ENCODE data around the gene IFITM5. TPM values are rescaled to one million over a fixed set of nuclear protein-coding genes. Genes with fewer than 3 reads are reported as not detected.
"Not testable (repeated sequence)": the region's sequence is repeated elsewhere in the genome, so short reads cannot be mapped to it uniquely, and the experiment has no call there.

Gene IFITM5
- total RNA-seq, 3 donors from 2014 or later = not detected

DNA sequence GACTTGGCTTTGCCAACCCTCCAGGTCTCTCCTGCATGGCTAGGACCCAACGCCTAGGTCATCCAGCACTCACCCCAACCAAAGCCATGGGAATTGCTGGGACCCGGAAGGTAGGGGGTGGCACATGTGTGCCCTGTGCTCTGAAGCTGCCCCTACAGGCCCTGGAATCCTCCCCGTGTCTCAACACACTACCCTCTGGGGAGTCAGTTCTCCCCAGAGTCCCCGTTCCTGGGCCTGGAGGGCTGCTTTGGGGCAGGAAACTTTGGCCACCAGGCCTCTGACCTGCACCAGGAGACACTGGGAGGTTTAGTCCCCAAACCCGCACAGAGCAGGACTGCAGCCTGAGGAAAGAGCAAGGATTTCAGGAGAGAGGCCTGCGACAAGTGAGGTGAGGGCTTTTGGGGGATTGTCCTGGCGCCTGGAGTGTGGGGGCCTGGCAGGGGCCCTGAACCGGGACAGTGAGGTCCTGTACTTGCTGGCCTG is 14.0 kb upstream of the IFITM5 start:
- H3K9me3 ChIP-seq = no peaks in the 10 kb centered on the region
- no peaks in the 10 kb centered on the region for H3K36me3 ChIP-seq
- peak overlapping the region; percentile 84 to 93 for H3K27ac ChIP-seq
- peaks cover 9 to 20% of the 10 kb centered on the region in 2 donors for H3K4me1 ChIP-seq
- intact Hi-C loops (cut with DNase I; ENCODE audit: low total_unique reads) = no loop called here
- peak overlapping the region; percentile 52 to 88 (median 60) for H3K4me3 ChIP-seq
- no peak for DNase-seq (ENCODE audit: low spot score in 2 of 2)
- TF ChIP-seq POLR2A (IDR thresholded peaks at IDR 0.05) (no peak), CTCF (IDR thresholded peaks at IDR 0.05) (no peak), POLR2AphosphoS5 (IDR thresholded peaks at IDR 0.05) (no peak)
- no peaks in the 10 kb centered on the region for H3K27me3 ChIP-seq

DNA sequence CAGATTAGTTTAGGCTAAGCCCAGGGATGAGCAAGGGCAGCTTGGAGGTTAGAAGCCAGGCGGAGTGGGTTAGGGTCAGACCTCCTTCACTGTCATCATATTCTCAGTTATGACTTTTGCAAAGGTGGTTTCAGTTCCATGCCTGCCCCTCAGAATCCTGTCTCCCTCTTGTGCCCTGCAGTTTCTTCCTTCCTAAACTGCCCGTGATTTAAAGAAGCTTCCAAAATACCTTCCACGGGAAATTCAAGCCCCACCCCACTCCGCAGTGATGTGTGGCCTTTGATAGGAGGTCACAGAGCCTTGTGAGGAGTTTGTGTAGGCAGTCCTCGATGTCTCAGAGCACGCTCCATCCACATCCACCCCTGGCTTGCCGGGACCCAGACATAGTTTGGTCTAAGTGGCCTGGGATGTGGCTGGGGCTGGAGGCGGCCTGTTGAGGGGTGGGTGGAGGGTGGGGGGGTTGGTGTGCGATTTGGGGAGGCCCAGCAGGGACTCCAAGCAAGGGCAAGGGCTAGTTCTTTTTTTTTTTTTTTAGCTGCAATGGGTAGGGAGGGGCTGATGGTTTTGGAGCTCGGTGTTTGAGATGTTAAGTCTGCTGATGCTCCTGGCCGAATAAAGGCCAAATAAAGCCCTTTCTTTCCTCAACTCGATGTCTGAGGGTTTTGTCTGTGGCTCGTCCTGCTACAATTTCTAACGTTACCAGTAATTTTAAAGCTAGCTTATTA is 12.9 kb upstream of the IFITM5 start:
- Histone ChIP-seq H3K27ac (peak overlapping the region; percentile 84 to 93), H3K4me1 (peaks cover 9 to 20% of the 10 kb centered on the region in 2 donors), H3K4me3 (peak overlapping the region; percentile 4 to 88 (median 41)), H3K27me3 (no peaks in the 10 kb centered on the region), H3K36me3 (no peaks in the 10 kb centered on the region), H3K9me3 (no peaks in the 10 kb centered on the region)
- no peak for TF ChIP-seq CTCF (IDR thresholded peaks at IDR 0.05)
- no peak for TF ChIP-seq POLR2AphosphoS5 (IDR thresholded peaks at IDR 0.05)
- no peak for TF ChIP-seq POLR2A (IDR thresholded peaks at IDR 0.05)
- intact Hi-C loops (cut with DNase I; ENCODE audit: low total_unique reads) = no loop called here
- no peak for DNase-seq (ENCODE audit: low spot score in 2 of 2)

DNA sequence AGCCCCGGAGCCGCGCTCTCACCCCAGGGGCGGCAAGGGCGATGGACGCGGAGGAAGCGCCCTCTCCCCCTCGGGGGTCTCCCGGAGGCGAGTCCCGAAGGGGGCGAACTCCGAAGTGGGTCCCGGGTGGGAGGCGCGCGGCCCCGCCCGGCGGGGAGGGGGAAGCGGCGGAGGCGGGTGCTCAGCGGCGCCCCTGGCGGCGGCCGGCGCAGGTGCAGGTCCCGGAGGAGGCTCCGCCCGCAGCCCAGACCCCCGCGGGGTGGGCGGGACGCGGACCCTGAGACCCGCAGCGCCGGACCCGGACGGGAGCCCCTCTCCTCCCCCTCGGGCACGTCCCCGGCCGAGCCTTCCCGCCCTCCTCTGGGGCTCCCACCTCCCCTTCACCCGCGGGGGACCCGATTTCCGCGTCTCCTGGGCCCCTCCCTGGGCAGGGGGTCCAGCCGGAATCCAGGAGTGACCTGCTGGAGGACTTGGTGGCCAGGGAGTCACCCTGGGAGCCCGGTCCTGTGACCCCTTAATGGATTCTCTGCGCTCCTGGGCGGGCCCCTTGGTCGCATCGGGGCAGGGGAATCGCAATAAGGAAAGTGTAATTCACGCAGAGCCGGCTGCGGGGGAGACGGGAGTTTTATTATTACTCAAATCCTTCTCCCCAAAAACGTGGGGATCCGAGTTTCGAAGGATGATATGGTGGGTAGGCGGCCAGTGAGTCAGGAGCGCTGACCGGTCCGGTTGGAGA is 11.9 kb upstream of the IFITM5 start:
- peak overlapping the region; percentile 84 to 93 for H3K27ac ChIP-seq

GRCh38 chr11:309979-310572 is 10.8 kb upstream of the IFITM5 start:
- intact Hi-C loops (cut with DNase I; ENCODE audit: low total_unique reads) = loop anchor here (10.0 kb wide), 1 partner anchor 145 kb away; the partner anchor contains the start of gene PTDSS2
- Histone ChIP-seq H3K4me3 (peak overlapping the region; percentile 51 to 81 (median 57)), H3K27ac (peak overlapping the region; percentile 70 to 98)
- not testable (repeated sequence) for H3K4me1 ChIP-seq; DNase-seq (ENCODE audit: low spot score in 2 of 2); H3K36me3 ChIP-seq; H3K9me3 ChIP-seq; H3K27me3 ChIP-seq

More for the DNA sequence above, 11.9 kb upstream of the IFITM5 start:
- DNase-seq (ENCODE audit: low spot score in 2 of 2); intact Hi-C loops (cut with DNase I; ENCODE audit: low total_unique reads); H3K36me3 ChIP-seq; H3K27me3 ChIP-seq; H3K9me3 ChIP-seq: not testable (repeated sequence)
- H3K4me3 ChIP-seq = peak overlapping the region; percentile 29 to 88 (median 41)
- H3K4me1 ChIP-seq = peaks cover 9 to 14% of the 10 kb centered on the region in 2 donors

- H3K9me3 ChIP-seq; H3K27me3 ChIP-seq; DNase-seq (ENCODE audit: low spot score in 2 of 2); H3K4me1 ChIP-seq; H3K36me3 ChIP-seq: not testable (repeated sequence)
- TF ChIP-seq POLR2AphosphoS5 (IDR thresholded peaks at IDR 0.05) = peak in 1 of 3 donors; percentile 11
- peak overlapping the region; percentile 70 to 98 for H3K27ac ChIP-seq
- intact Hi-C loops (cut with DNase I; ENCODE audit: low total_unique reads) = loop anchor here (10.0 kb wide), 1 partner anchor 146 kb away; the partner anchor contains the start of gene PTDSS2
- H3K4me3 ChIP-seq = peak overlapping the region; percentile 51 to 81 (median 57)
These were observed 9.7 kb upstream of the IFITM5 start for GRCh38 chr11:308740-309665.

Data from breast epithelium (tissue), 4 donors.